Activated CD8-positive, alpha-beta memory T cell treated with anti-CD3 and anti-CD28 coated beads for 24 hours (primary cell): Measurements from ENCODE around the gene CALY.
"Not testable (repeated sequence)": the region's sequence is repeated elsewhere in the genome, so short reads cannot be mapped to it uniquely, and the experiment has no call there.

Source experiments
- DNase-seq: peaks from one replicate; pipeline ENCODE4 v3.0.0-alpha.2; 2020

CALY gene

GRCh38 chr10:133336577-133337369 lies at the start of gene CALY:
CALY (minus strand) TSS chr10:133336896; CDS start chr10:133328989, 7,907 bp downstream.
- peak; percentile 80 for DNase-seq

- no peak for DNase-seq
Observed at GRCh38 chr10:133385214-133385613, 48.5 kb upstream of the CALY start.

- no peak for DNase-seq
Observed at GRCh38 chr10:133384071-133384470, 47.4 kb upstream of the CALY start.

- no peak for DNase-seq
Observed at GRCh38 chr10:133383551-133383950, 46.9 kb upstream of the CALY start.

GRCh38 chr10:133381036-133381435 lies 44.3 kb upstream of the CALY start:
- DNase-seq = no peak

GRCh38 chr10:133379801-133380666 lies 43.3 kb upstream of the CALY start:
- no peak for DNase-seq

GRCh38 chr10:133379152-133379800 lies 42.6 kb upstream of the CALY start, which contains the start of gene PAOX:
PAOX (plus strand) TSS chr10:133379262; CDS start chr10:133379317, 55 bp downstream.
- DNase-seq = peak; percentile 88

GRCh38 chr10:133378251-133379096 lies 41.8 kb upstream of the CALY start:
- DNase-seq = peak; percentile 85

- DNase-seq = no peak
Observed at GRCh38 chr10:133377818-133378250, 41.1 kb upstream of the CALY start.

- no peak for DNase-seq
Observed at GRCh38 chr10:133377025-133377817, 40.5 kb upstream of the CALY start.

- not testable (repeated sequence) for DNase-seq
Observed at GRCh38 chr10:133376183-133376582, 39.5 kb upstream of the CALY start.

GRCh38 chr10:133375357-133376115 lies 38.8 kb upstream of the CALY start:
- no peak for DNase-seq

- peak; percentile 98 for DNase-seq
Observed at GRCh38 chr10:133373174-133374090, 36.7 kb upstream of the CALY start, which contains the start of gene ECHS1. ECHS1 (minus strand) TSS chr10:133373354; CDS start chr10:133373333, 21 bp downstream.

GRCh38 chr10:133372507-133372906 lies 35.8 kb upstream of the CALY start:
- no peak for DNase-seq

- no peak for DNase-seq
Observed at GRCh38 chr10:133370030-133370786, 33.5 kb upstream of the CALY start.

- no peak for DNase-seq
Observed at GRCh38 chr10:133368153-133368552, 31.5 kb upstream of the CALY start.

GRCh38 chr10:133367461-133367860 lies 30.8 kb upstream of the CALY start:
- not testable (repeated sequence) for DNase-seq

GRCh38 chr10:133366751-133367150 lies 30.1 kb upstream of the CALY start:
- no peak for DNase-seq

- no peak for DNase-seq
Observed at GRCh38 chr10:133366130-133366478, 29.4 kb upstream of the CALY start.
